ENCODE measurements around the gene PTPRCAP.

The PTPRCAP gene

DNA sequence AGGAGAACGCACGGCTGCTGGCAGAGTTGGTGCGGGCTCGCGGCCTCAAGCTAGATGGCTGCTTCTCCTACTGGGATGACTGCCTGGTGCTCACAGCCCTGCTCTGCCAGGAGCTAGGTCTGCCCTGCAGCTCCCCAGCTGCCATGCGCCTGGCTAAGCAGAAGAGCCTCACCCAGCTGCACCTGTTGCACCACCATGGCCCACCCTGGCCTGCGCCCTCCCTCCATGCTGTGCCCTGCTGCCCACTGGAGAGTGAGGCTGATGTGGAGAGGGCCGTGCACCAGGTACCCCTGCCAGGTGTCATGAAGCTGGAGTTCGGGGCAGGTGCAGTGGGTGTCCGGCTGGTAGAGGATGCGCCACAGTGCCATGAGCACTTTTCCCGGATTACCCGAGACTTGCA is 14.0 kb downstream of the PTPRCAP start:
- no peak for DNase-seq

DNA sequence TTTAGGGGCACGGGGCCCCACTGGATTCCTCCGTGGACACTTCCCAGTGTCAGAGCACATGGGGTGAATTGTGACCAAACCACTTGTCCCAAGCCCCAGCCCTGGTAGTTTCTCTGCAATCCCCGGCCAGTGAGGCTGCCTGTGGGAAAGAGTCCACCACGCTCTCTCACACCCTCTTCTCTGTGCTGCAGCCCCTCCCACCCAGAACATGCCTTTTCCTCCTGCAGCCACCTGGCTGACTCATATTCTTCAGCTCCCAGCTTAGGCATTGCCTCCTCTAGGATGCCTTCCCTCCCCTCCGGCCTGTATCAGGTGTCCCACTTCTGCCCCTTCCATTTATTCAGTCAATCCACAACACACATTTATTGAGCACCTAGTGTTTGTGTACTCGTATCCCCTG is 14.6 kb downstream of the PTPRCAP start:
- DNase-seq, result no peak

DNA sequence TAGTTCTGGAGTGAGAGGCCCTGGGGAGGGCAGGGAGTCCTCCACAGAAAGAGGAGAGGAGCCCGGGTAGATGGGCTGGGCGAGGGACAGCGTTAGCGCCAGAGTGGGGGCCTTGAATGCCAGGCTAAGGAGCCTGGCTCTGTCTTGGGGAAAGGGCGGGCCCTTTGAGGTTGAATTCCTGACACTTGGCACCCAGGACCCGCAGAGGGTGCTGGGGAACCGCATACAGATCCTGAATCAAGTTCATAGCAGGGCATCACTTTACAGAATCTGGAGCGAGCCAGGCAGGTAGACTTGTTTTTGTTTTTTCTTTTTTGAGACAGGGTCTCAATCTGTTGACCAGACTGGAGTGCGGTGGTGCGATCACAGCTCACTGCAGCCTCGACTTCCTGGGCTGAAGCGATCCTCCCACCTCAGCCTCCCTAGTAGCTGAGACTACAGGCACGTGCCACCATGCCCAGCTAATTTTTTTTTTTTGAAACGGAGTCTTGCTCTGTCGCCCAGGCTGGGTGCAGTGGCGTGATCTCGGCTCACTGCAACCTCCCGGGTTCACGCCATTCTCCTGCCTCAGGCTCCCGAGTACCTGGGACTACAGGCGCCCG is 16.0 kb downstream of the PTPRCAP start:
- no peak for DNase-seq

DNA sequence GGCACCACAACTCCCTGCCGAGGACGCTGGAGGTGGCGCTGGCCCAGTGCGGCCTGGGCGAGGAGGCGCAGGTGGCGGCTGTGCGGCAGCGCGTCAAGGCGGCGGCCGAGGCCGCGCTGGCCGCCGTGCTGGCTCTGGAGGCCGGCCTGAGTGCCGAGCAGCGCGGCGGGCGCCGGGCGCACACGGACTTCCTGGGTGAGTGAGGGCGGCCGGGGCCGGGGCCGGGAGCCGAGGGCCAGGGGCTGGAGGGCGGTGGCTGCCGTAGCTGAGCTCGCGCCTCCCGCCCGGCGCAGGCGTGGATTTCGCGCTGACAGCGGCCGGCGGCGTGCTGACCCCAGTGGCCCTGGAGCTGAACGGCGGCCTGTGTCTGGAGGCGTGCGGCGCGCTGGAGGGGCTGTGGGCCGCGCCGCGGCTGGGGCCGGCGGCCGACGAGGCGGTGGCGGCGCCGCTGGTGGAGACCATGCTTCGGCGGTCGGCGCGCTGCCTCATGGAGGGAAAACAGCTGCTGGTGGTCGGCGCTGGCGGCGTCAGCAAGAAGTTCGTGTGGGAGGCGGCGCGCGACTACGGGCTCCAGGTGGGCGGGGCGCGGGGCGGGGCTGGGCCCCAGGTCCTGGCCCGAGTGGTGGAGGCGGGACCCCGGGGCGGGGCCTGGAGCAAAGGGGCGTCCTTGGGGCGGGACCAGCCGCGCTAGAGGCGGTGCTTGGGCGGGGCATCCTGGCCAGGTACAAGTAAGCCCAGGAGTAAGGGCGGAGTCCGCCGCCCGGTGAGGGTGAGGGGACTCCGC is 16.6 kb downstream of the PTPRCAP start:
- DNase-seq, result peak; percentile 99

DNA sequence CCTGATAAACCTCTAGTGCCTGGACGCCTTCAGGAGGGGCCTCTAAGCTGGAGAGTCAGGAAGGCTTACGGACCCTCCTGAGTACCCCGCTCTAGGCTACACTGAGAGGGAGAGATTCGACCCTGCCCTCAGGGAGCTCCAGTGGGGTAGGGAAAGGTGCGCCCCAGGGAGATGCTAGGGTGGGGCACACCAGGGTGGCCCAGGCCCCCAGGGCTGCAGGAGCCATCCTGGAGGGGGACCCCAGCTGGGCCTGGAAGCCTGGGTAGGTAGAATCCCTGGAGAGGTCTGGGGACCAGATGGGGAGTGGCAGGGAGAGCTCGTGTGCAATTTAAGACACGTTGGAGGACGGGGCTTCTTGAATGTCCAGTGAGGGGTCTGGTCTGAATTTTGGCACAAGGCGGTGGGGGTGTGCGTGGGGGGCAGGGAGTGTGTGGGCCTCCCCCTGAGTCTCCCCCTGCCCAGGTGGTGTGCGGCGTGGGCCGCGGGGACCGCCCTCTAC is 17.3 kb downstream of the PTPRCAP start:
- DNase-seq, result no peak

DNA sequence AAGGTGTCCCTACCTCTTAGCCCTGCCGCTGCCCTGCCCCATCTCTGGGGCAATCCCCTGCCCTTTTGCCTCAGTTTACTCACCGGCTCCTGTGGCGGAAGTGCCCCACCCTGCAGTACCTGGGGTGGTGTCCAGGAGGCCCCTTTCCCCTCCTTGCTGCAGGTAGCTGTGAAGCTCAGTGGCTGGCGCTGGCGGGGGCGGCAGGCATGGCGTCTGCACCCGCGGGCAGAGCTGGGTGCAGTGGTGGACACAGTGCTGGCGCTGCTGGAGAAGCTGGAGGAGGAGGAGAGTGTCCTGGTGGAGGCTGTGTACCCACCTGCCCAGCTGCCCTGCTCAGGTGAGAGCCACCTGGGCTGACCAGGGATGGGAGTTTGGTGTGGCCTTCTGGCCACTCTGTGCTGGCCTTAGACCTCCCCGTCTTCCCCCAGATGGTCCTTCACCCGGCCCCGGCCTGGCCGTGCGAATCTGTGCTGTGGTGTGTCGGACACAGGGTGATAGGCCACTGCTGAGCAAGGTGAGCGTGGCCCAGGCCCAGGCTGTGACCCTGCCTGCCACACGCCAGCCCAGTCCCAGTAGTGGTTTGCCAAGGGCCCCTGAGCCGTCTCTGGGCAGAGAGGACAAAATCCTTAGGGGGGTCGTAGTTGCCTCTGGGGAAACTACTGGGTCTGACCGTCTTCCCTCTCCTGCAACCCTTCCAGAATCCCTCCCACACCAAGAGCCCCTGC is 18.0 kb downstream of the PTPRCAP start:
- no peak for DNase-seq

DNA sequence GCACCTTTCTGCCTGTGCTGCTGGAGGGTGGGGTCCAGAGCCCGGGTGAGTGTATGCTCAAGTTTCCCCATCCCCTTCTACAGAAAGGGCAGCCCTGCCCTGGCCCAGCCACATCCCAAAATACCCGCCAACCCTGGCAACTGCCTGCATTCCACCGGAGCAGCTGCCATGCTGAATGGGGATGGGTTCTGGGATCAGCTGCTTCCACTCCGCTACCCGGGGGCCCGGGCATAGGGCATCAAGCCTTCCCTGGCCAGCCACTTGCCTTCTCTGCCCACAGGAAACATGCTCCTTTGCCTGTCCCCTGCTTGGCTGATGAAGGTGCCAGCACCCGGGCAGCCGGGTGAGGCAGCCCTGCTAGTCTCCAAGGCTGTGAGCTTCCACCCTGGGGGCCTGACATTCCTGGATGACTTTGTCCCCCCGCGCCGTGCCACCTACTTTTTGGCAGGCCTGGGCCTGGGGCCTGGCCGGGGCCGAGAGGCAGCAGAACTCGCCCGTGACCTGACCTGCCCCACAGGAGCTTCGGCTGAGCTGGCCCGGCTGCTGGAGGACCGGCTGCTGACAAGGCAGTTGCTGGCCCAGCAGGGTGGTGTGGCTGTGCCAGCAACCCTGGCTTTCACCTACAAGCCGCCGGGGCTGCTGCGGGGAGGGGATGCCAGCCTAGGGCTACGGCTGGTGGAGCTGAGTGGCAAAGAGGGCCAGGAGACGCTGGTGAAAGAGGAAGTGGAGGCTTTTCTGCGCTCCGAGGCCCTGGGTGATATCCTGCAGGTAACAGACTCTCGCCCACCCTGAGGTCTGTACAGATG is 18.8 kb downstream of the PTPRCAP start:
- no peak for DNase-seq

DNA sequence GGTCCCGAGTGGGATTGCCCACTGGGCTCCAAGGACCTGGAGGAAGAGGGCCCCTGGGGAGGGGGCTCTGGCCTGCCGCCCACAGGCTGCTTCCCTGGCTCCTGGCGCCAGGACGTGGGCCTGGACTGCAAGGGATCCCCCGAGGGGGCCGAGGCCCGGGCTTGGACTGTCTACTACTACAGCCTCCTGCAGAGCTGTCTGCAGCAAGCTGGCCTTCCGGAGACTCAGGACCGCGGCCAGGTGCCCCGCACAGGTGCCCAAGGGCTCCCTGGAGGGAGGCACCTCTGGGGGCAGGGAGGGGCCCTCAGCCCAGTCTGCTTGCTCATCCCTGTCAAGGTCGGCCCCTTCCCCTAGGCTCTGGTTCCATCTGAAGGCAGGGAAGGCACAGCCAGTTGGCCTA is 20.1 kb downstream of the PTPRCAP start:
- DNase-seq, result no peak

DNA sequence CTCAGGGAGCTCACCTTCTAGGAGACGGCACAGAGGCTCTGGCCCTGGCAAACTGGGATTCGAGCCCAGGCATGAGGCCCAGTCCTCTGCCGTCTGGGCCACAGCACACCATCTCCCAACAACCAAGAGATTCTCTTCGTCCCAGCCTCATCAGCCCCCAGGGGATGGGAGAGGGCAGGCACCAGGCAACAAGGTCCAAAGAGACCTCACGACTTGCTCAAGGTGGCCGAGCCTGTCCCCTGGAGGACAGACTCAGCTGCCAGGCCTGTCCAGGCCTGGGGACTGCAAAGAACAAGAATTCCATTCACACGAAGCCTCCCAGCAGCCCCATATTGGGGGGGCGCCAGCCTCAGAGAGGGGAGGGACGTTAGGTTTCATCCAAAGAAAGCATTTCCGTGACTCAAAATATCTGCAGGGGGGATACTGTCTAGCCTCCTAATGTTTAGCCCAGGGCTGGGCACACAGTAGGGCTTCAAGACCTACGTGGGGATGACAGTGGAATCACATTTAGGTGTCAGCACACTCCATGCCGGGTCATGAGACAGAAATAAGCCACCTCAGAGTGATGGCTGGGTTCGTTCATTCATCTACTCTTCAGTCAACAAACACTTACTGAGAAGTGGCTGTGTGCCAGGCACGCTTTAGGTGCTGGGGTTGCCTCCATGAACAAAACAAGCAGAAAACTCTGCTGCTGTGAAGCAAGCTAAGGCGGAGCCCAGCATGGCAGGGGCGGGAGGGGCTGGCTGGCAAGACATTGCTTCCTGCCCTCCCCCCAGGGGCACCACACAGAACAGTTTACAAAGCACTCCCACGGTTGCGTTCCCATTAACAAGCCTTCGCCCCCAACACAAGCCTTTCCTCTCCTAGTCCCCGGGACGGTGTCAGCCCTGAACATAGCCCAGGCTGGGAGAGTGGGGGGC is 20.8 kb downstream of the PTPRCAP start:
- DNase-seq, result peak; percentile 75

DNA sequence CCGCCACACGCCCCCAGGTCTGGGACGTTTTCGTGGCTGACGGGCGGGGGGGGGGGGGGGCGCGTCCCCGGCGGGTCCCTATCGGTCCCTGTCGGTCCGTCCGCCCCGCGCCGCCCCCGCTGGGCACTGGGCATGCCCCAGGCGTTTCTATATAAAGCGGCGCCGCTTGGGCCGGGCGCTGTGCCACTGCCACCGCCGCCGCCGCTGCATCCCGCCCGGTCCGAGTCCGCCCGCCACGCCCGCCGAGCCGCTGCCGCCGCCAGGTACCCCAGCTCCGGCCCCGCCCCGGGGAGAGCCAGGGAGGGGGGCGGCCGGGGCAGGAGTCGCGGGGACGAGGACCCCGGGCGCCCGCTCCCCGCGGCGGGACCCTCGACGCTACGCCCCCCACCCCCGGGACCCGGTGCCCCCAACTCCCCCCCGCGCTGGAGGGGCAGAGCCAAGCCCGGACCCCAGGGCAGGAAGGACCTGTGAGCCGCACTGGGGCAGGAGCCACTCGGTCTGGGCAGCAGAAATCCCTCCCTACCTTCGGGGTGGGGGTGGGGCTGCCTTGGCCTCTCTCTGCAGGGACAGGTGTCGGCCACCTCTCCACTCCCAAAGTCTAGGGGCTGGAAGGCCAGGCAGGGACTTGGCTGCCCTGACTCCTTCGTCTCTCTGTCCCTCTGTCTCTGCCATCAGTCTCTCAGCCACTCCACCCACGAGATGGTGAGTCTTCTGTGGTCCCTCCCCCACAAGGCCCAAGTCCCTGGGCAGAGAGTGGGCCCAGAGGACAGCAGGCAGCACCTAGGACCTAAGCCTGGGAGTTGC is 21.8 kb downstream of the PTPRCAP start, which contains the start of gene CARNS1:
TSS of gene CARNS1 (plus strand) at position 178 of the 804 bp plus-strand sequence. CDS start at position 700, 522 bp downstream.
- no peak for DNase-seq

DNA sequence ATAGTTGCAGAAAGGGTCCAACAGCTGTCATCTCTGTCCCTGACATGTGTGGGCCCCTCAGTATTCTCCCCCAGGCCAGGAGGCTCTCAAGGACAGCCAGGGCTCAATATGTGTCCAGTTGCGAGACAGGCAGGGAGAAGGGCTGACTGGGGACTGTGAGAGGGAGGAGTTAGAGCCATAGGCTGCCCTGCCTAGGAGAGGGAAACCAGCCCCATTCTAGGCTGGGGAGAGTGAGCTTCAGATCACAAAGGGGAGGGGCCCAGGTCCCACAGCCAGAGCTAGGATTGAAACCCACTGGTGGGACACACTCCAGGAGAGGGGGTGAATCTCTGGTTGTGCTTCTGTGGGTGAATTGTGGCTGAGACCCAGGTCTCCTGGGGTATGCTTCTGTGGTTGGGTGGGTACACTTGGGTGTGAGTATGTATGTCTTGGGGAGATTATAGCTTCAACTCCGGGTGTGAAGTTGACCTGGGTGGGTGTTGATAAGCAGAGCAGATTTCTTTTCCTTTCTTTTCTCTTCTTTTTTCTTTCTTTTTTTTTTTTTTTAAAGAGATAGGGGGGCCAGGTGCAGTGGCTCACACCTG is 24.1 kb downstream of the PTPRCAP start:
- DNase-seq, result no peak

DNA sequence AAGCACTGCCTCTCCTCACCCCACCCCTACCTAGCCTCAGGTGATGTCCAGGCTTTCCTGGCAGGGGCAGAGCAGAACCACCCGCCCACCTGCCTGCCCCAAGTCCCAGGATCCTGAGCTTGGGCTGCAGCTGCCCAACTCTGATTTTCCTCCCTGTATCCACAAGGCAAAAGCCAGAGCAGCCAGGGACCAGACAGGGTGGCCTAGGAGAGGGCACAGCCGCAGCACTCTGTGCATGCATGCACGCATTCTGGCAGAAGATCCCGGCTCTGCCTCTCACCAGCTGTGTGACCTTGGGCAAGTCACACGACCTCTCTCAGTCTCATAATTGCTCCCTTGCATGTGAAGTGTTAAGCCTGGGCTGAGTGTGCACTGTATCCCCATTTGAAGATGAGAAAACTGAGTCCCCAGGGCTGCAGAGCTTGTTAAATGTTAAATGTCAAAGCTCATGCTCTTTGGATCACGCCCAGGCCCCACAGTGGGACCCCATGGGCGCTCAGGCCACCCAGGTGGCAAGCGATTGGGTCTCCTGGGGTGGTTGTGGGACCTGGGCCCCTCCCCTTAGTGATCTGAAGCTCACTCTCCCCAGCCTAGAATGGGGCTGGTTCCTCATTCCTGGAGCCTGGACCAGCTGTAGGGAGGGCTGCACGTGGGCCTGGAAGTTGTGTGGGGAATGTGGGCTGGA is 24.8 kb downstream of the PTPRCAP start:
- no peak for DNase-seq

DNA sequence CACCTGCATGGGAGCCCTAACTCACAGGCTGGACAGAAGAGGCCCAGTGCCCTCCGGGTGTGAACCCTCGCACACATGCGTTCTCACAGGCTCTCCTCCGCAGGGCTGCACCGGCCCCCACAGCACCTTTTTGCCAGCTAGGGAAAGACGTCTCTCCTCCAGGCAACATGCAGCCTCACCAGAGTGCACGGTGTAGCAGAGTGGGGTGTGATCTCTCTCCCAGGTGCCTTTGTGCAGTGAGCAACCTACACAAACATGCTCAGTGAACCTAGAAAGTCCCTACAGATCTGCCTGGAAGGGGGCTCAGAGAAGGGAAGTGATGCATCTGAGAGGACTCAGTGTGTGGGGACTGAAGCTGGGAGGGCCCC is 25.7 kb downstream of the PTPRCAP start:
- DNase-seq, result no peak

DNA sequence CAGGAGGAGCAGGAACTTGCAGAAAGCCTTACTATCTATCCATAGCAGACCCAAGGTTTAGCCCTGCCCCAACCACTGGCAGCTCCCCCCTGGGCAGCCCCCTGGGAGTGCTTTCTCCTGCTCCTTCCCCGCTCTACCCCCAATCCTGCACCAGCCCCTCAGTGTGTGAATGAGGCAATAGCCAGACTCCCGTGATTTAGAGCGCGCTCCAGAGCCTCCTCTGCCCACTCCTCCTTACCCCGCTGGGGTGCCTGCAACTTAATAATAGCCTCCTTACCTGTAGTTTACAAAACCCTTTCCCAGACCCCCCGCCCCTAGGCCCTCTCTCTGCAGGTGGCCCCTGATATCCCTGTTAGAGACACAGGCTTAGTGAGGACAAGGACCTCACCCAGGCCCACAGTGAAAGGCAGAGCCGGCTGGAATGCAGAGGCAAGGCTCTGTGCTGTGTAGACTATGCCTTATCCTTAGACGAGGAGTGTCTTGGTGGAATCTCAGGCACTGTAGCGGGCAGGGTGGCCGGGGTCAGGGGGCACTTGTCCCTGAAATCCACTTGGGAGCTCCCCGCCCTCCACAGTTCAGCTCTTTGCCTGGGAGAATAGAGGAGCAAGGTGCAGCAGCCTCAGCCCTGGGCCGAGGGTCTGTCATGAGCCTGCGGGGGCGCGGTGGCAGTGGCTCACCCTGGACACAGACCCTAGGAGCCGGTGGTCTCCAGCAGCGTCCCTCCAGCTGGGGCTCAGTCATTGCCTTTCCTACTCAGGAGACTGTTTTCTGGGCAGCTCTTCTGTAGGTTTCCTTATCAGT is 26.3 kb downstream of the PTPRCAP start:
- DNase-seq, result no peak

DNA sequence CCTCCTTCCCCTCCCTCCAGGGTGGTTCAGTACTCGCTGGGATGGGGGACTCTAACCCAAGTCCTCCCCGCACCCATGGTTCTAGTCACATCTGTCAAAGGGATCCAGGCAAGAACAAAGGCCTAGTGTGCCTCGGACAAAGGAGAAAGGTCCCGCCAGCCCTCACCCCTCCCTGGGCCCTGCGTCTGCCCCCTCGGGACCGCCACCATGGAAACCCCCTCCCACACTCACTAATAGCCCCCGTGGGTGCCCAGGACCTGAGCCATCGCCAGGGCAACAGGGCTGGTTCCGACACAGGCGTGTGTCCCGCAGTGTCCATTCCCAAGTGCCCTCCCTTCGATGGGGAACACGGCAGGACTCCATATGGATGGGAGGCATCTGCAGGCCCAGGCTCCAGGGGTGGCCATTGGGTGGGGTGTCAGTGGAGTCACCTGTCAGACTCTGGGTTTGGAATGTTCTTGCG is 27.1 kb downstream of the PTPRCAP start:
- no peak for DNase-seq

DNA sequence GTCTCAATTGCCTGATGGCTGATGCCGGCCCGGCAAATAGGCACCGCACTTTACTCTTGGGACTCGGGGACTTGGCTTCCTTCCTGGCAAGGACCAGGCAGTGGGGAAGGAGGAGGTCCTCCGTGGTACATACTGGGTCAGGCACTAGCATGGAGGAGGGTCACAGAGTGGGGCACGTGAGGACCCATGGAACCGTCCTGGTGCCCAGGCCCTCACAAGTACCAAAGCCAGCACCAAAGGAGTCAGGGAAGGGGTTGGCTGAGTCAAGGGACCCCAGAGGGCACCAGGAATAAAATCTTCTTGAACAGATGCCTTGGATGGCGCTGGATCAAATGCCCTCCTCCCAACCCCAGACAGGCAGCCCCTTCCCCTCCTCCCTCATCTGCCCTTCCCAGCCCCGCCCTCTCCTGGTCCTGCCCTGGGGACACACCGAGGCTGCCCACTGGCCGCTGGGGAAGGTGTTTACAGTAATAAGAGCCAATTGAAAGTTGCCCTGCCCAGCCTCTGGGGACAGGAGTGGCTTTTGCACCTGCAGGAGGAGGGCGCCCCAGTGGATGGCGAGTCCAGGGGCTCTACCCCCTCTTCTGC is 27.6 kb downstream of the PTPRCAP start:
- no peak for DNase-seq

DNA sequence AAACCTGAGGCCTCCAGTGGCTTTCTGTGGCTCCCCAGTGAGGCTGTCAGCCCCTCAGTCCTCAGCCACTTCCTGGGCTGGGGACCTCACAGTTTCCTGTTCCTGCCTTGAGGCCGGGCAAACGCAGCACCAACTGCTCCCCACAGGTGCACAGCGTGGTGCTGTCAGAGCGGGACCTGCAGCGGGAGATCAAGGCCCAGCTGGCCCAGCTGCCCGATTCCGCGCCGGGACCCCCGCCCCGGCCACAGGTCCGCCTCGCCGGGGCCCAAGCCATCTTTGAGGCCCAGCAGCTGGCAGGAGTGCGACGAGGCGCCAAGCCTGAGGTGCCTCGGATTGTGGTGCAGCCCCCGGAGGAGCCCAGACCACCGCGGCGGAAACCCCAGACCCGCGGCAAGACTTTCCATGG is 28.2 kb downstream of the PTPRCAP start:
- peak; percentile 55 for DNase-seq

DNA sequence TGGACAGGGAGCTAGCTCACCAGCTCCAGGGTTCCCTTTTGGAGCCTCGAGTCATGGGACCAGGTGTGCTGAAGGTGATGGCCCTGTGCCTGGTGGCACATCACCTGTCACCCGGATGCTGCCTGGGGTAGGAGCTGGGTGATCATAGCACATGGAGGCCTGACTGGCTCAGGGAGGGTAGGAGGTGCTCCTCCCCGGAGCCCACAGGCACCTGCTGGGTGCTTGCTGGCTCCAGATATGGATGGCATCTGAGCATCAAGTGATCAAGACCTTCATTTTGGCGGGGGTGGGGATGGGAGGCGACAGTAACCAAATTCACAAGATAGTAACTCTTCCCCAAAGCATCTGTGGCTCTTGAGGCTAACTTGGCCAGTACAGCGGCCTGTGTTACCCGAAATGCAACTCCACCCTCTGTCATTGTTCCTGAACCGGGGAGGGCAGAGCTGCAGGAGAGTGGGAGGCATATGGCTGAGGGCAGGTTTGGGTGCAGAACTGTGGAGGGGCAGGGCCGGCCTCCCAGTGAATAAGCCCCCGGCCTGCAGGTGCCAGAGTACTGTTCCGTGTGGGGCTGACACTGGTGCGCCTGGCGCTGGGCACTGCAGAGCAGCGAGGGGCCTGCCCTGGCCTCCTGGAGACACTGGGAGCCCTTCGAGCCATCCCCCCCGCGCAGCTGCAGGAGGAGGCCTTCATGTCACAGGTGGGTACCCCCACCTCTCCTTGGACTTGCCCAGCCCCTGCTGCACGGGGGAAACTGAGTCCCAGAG is 28.9 kb downstream of the PTPRCAP start:
- no peak for DNase-seq
